BJ (cell line): ENCODE results near the gene ADGRA1. TPM values are rescaled to one million over a fixed set of nuclear protein-coding genes. Genes with fewer than 3 reads are reported as not detected.

Source experiments
- CTCF ChIA-PET: fragments of 350-600 bp; formaldehyde crosslinking; extraction: SDS; loops from one replicate; lab custom pipeline; 2021; ENCODE audit warnings: antibody characterized with exemption, inconsistent platforms; lab: Yijun Ruan, JAX
- POLR2A ChIA-PET: fragments of 300-600 bp; sonication (Branson Sonifier 250); formaldehyde crosslinking; extraction: SDS; loops from one replicate; lab custom pipeline; 2021; ENCODE audit warnings: antibody characterized with exemption; lab: Charles Lee
- DNase-seq: peaks from one replicate; pipeline ENCODE4 v3.0.0-alpha.2; 2011; ENCODE audit warnings: low read depth
- H3K27me3 ChIP-seq: 2 replicates; pipeline ENCODE4 v1.6.0; 2011; ENCODE audit warnings: low read length; ENCODE audit not compliant: control insufficient read depth, insufficient read depth
- H3K36me3 ChIP-seq: 2 replicates; pipeline ENCODE4 v1.5.1; 2011; ENCODE audit warnings: low read length; ENCODE audit not compliant: control insufficient read depth, insufficient read depth
- H3K4me3 ChIP-seq: 2 replicates; pipeline ENCODE4 v1.5.1; 2011; ENCODE audit warnings: low read depth, mild to moderate bottlenecking, control low read depth, low read length
- CTCF ChIP-seq: IDR thresholded peaks from 2 replicates; pipeline ENCODE4 v1.5.1; 2011; ENCODE audit warnings: low read depth, mild to moderate bottlenecking, control low read depth, inconsistent platforms, low read length, moderate library complexity; ENCODE audit not compliant: insufficient read depth
- polyA plus RNA-seq: library from polyadenylated mRNA; depleted of rRNA; stranded (reverse); fragments of >200 nt; gene quantifications from 2 replicates; pipeline ENCODE4 v1.2.3, GENCODE V29; 2011

ADGRA1 gene
- polyA plus RNA-seq, 1 experiment: not detected

DNA sequence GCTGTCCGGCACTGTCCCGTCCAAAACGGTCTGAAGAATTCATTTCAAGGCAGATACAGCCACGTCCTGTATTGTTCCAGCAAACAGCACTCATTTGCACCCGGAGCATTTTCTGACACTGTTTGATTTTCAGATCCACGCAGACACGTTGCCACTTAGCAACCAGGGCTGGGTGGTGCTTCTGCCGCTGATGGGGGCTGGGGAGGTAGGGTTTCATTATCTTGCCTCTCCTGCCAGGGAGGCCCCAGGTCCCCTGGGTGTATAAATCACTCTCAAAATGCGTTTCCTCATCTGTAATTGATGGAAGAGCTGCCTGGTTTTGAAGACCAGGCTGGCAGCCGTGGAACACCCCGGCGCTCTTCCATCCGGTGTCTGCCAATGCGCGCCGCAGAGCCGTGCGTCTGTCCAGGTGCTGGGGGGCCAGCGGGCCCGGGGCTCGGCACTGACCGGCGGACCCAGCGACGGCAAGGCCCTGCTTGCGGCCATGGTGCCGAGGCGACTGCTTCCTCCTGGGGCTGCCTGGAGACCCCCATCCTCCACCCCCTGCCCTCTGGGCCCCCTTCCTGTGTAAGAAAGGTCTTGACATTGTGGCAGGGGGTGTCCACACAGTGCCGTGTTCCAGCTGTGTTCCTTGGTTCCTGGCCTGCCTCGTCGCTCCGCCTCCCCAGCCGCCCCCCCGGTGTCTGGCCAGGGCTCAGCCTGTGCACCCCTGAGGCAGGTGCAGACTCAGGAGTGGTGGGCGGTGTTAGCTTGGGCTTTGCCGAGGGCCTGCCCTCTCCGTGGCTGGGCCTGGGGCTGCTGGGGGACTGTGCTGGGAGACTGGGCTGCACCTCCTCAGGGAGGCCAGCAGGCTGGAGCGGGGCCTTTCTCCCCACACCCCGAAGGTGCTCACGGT is 16.6 kb downstream of the ADGRA1 start:
- no peak for DNase-seq
- no peaks in the 10 kb centered on the region for H3K36me3 ChIP-seq
- H3K4me3 ChIP-seq: no peak overlapping the region
- TF ChIP-seq CTCF: no peak
- H3K27me3 ChIP-seq: no peaks in the 10 kb centered on the region
- ChIA-PET POLR2A (no interaction called here), CTCF (interaction anchor here (1.0 to 1.3 kb wide), 2 partner anchors 21 to 201 kb away, joined by 3 read pairs; no protein-coding TSS in a partner anchor)

DNA sequence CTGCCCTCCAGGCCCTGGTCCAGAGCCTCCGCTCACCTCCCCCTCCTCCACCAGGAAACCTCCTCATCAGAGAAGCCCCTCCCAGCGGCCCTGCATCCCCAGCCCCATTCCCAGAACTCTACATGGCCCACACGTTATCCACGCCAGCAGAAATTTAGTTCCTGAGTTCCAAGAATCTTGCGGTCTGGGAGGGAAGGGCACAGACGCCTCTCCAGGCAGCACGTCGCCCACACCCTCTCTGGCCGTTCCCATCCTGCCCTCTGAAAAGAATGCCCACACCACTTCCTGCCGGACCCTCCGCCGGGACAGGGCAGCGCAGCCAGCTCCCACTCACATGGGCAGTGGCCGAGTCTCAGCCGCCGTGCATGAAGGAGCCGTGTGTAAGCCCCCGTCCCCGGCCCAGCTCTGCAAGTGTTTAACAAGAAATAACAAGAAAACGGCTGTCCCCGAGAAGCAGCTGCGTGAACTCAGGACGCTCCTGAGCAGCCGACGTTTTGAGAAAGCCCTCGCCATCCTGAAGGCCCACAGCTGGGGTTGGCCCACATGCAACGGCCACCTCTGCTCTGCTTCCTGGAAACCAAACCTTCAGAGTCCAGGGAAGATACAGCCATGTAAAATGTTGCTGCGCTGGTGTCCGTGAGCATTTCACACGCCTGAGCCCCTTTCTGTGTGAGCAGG is 17.4 kb downstream of the ADGRA1 start:
- DNase-seq: no peak
- no peak for TF ChIP-seq CTCF
- H3K4me3 ChIP-seq: no peak overlapping the region
- no peaks in the 10 kb centered on the region for H3K36me3 ChIP-seq
- no peaks in the 10 kb centered on the region for H3K27me3 ChIP-seq
- ChIA-PET CTCF (no interaction called here), POLR2A (no interaction called here)

GRCh38 chr10:133105686-133106390 is 18.1 kb downstream of the ADGRA1 start:
- H3K36me3 ChIP-seq: no peaks in the 10 kb centered on the region
- ChIA-PET POLR2A (no interaction called here), CTCF (no interaction called here)
- DNase-seq: no peak
- H3K4me3 ChIP-seq: no peak overlapping the region
- no peaks in the 10 kb centered on the region for H3K27me3 ChIP-seq
- no peak for TF ChIP-seq CTCF

DNA sequence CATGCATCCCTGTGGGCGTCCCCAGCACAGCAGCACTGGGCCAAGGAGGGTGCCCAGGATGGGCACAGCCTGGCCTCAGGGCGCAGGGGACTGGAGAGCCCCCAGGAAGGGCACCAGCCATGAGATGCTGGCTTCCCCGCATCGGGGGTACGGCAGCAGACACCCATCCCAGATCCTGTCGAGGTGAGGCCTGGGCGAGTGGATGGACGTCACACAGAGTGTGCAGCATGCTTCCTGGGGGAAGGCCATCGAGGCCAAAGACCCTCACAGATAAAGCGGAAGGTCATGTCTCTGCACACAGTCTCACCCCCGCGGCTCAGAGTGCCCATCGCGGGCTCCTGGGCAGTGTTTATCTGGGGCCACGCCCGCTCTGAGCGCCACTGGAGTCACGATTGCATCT is 18.8 kb downstream of the ADGRA1 start:
- no peaks in the 10 kb centered on the region for H3K36me3 ChIP-seq
- no peak overlapping the region for H3K4me3 ChIP-seq
- no peaks in the 10 kb centered on the region for H3K27me3 ChIP-seq
- no peak for TF ChIP-seq CTCF
- no peak for DNase-seq
- ChIA-PET CTCF (no interaction called here), POLR2A (no interaction called here)

GRCh38 chr10:133107442-133107841 is 19.7 kb downstream of the ADGRA1 start:
- ChIA-PET POLR2A (no interaction called here), CTCF (no interaction called here)
- no peaks in the 10 kb centered on the region for H3K36me3 ChIP-seq
- no peak for TF ChIP-seq CTCF
- no peak overlapping the region for H3K4me3 ChIP-seq
- H3K27me3 ChIP-seq: no peaks in the 10 kb centered on the region
- DNase-seq: no peak
